ENCODE data around the gene ZMYND11.

ZMYND11 gene

DNA sequence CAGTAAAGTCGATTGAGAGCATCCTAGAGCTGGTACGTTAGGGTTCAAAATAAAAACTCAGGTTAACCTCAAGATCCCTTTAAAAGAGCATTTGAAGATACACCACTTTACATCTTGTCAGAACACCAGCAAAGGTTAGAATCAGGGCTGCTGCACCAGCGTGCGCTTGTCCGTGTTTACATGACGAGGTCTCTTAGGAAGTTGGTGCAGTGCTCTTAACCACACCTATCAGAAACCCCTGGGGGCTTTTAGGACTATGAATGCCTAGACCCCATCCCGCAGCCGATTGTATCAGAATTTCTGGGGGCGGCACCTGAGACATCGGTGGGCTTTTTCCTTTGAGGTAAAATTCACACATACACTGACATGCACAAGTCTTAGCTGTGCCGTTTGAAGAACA, 97.6 kb downstream of the ZMYND11 start:
- TF ChIP-seq CTCF (conservative IDR thresholded peaks at IDR 0.05): no peak
- H3K27ac ChIP-seq: peak overlapping the region; percentile 93

DNA sequence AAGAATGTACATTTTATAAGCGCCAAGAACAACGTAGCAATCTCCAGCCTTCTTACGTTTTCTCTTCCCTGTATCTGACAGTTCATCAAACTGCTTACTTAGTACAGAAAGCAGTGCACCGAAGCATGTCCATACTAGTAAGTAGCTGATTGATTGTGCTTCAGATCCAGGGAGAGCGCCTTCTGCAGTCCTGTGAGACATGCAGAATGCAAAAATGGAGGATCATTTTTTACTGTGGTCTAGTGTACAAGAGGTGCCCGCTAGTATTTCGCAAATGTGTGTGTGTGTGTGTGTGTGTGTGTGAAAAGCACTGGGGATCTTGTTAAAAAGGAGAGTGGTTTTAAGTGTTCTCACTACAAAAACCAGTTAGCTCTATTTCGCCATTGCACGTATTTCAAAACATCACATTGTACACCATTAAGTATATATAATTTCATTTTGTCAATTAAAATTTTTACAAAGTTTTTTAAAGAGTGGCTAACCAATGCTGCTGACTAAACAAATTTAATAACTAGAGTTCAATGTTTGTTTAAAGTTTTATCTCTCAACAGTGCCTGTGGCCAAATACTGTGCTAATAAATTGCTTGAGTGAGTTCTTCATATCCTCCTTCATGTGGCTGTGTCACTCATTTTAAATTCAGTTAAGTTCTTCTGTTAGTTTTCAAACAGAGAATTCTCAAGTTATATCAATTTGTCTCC, 99.6 kb downstream of the ZMYND11 start:
- H3K27ac ChIP-seq: peak overlapping the region; percentile 93
- TF ChIP-seq CTCF (conservative IDR thresholded peaks at IDR 0.05): no peak

DNA sequence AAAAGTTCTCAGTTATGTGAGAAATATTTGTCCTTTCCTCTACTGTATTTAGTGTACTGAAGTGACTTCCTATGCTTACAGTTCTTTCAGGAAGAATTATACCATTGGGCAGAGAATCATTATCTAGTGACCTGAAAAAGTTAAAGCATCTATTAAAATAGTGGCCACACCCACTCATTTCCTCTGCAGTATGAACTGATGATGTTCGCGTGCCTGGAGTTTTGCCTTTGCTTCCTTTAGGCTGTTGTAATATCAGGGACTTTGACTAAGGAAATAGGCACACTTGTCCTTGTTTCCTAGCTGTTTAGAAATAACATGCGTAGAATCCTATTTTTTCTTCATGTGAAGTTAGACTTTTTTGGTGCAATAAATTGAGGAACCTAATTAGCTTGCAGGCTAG, 100.7 kb downstream of the ZMYND11 start:
- H3K27ac ChIP-seq: peak overlapping the region; percentile 93
- TF ChIP-seq CTCF (conservative IDR thresholded peaks at IDR 0.05): no peak

DNA sequence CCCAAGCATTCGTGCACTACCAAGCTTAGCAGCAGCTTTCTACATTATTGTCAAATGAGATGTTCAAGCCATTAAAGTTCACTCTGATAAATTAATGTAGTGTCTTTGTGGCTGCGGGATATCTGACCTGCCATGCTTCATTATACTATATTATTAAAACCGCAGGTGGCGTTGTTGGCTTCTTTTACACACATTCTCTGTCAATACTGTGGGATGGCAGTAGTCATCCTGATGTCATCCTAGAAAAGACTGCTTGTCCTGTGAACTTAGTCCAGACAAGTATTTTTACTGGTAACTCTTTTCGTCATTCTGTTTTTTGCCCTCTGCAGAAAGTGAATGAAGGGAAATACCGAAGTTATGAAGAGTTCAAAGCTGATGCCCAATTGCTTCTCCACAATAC, 103.9 kb downstream of the ZMYND11 start:
- H3K27ac ChIP-seq: no peak overlapping the region
- TF ChIP-seq CTCF (conservative IDR thresholded peaks at IDR 0.05): peak; percentile 34

- no peak overlapping the region for H3K27ac ChIP-seq
- no peak for TF ChIP-seq CTCF (conservative IDR thresholded peaks at IDR 0.05)
Observed at GRCh38 chr10:241451-241850, 106.2 kb downstream of the ZMYND11 start.

DNA sequence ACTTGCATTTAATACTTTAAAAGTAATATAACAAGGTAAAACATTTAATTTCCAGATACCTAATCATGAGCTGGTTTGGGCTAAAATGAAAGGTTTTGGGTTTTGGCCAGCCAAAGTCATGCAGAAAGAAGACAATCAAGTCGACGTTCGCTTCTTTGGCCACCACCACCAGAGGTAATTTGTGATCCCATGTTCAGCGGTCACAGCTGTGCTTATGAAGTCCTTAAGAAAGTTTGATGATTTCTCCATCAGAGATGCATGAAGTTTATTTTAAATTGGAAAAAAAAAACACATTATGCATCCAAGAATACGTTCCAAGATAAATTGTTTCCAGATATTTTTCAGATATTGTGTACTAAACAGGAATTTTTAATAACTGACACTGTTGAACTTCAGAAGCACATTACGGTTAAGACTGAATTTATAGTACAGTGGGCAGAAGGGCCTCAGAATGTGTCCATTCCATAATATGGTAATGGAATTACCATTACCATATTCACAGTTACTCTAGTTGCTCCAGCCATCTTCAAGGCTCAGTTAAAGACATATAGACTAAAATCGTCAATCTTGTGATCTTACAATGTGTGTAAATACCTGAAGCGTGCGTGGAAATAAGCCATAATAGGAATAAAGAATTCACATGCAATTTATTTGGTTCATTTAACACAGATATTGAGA, 106.8 kb downstream of the ZMYND11 start:
- H3K27ac ChIP-seq: no peak overlapping the region
- TF ChIP-seq CTCF (conservative IDR thresholded peaks at IDR 0.05): no peak

- H3K27ac ChIP-seq: no peak overlapping the region
- no peak for TF ChIP-seq CTCF (conservative IDR thresholded peaks at IDR 0.05)
Observed at GRCh38 chr10:244227-244626, 109.0 kb downstream of the ZMYND11 start.

Data from VCaP (cell line).